ENCODE measurements around the gene NKIRAS2.

Gene NKIRAS2

GRCh38 chr17:41986634-41987033 lies 33.3 kb upstream of the NKIRAS2 start:
- no peak for ATAC-seq
- TF ChIP-seq ARNTL (CRISPR knock-in tag; IDR thresholded peaks at IDR 0.05; ENCODE audit: borderline replicate concordance, low read depth) (no peak), OSR1 (CRISPR knock-in tag; IDR thresholded peaks at IDR 0.05) (no peak), GLIS3 (CRISPR knock-in tag; IDR thresholded peaks at IDR 0.05) (no peak), CSDC2 (CRISPR knock-in tag; IDR thresholded peaks at IDR 0.05) (no peak), ESRRG (CRISPR knock-in tag; IDR thresholded peaks at IDR 0.05) (no peak), ZNF565 (CRISPR knock-in tag; conservative IDR thresholded peaks at IDR 0.05; ENCODE audit: low read depth) (no peak), ZC3H10 (CRISPR knock-in tag; IDR thresholded peaks at IDR 0.05) (no peak), ISL1 (CRISPR knock-in tag; IDR thresholded peaks at IDR 0.05) (no peak)

GRCh38 chr17:41987642-41988041 lies 32.2 kb upstream of the NKIRAS2 start:
- no peak for ATAC-seq
- TF ChIP-seq PPARA (CRISPR knock-in tag; IDR thresholded peaks at IDR 0.05; ENCODE audit: borderline replicate concordance) (no peak), ZC3H10 (CRISPR knock-in tag; IDR thresholded peaks at IDR 0.05) (no peak), CREB5 (CRISPR knock-in tag; IDR thresholded peaks at IDR 0.05; ENCODE audit: low read depth) (no peak), ARNTL (CRISPR knock-in tag; IDR thresholded peaks at IDR 0.05; ENCODE audit: borderline replicate concordance, low read depth) (no peak)
- TF ChIP-seq, protein P1, sequence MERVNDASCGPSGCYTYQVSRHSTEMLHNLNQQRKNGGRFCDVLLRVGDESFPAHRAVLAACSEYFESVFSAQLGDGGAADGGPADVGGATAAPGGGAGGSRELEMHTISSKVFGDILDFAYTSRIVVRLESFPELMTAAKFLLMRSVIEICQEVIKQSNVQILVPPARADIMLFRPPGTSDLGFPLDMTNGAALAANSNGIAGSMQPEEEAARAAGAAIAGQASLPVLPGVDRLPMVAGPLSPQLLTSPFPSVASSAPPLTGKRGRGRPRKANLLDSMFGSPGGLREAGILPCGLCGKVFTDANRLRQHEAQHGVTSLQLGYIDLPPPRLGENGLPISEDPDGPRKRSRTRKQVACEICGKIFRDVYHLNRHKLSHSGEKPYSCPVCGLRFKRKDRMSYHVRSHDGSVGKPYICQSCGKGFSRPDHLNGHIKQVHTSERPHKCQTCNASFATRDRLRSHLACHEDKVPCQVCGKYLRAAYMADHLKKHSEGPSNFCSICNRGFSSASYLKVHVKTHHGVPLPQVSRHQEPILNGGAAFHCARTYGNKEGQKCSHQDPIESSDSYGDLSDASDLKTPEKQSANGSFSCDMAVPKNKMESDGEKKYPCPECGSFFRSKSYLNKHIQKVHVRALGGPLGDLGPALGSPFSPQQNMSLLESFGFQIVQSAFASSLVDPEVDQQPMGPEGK (CRISPR knock-in tag; IDR thresholded peaks at IDR 0.05; ENCODE audit: borderline replicate concordance), result no peak

DNA sequence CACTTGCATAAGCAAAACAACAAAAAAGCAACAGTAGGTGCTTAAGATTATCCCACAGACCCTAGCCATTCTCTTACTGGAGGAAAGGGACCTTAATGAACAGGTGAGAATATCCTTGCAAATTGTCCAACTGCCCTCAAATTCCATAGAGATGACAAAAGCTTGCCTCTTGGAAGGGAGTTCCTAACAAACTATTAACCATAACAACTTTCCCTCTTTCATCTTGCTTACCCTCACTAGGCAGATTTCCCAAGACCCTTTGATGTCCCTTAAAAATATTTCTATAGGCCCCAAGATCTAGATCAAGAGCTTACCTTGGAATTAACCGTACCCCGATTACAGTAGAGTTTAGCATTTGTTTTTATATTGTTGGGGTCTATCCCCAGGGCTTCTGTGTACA lies 31.5 kb upstream of the NKIRAS2 start:
- TF ChIP-seq, protein P2, sequence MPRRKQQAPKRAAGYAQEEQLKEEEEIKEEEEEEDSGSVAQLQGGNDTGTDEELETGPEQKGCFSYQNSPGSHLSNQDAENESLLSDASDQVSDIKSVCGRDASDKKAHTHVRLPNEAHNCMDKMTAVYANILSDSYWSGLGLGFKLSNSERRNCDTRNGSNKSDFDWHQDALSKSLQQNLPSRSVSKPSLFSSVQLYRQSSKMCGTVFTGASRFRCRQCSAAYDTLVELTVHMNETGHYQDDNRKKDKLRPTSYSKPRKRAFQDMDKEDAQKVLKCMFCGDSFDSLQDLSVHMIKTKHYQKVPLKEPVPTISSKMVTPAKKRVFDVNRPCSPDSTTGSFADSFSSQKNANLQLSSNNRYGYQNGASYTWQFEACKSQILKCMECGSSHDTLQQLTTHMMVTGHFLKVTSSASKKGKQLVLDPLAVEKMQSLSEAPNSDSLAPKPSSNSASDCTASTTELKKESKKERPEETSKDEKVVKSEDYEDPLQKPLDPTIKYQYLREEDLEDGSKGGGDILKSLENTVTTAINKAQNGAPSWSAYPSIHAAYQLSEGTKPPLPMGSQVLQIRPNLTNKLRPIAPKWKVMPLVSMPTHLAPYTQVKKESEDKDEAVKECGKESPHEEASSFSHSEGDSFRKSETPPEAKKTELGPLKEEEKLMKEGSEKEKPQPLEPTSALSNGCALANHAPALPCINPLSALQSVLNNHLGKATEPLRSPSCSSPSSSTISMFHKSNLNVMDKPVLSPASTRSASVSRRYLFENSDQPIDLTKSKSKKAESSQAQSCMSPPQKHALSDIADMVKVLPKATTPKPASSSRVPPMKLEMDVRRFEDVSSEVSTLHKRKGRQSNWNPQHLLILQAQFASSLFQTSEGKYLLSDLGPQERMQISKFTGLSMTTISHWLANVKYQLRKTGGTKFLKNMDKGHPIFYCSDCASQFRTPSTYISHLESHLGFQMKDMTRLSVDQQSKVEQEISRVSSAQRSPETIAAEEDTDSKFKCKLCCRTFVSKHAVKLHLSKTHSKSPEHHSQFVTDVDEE (CRISPR knock-in tag; IDR thresholded peaks at IDR 0.05), result no peak
- no peak for TF ChIP-seq ZC3H10 (CRISPR knock-in tag; IDR thresholded peaks at IDR 0.05)
- TF ChIP-seq ISL1 (CRISPR knock-in tag; IDR thresholded peaks at IDR 0.05), result no peak
- no peak for TF ChIP-seq TCF4 (CRISPR knock-in tag; IDR thresholded peaks at IDR 0.05; ENCODE audit: borderline replicate concordance)
- TF ChIP-seq ZFP30 (CRISPR knock-in tag; IDR thresholded peaks at IDR 0.05), result no peak
- TF ChIP-seq PPARA (CRISPR knock-in tag; IDR thresholded peaks at IDR 0.05; ENCODE audit: borderline replicate concordance), result no peak
- TF ChIP-seq GLIS3 (CRISPR knock-in tag; IDR thresholded peaks at IDR 0.05), result no peak
- no peak for TF ChIP-seq ZNF8 (CRISPR knock-in tag; IDR thresholded peaks at IDR 0.05)
- no peak for TF ChIP-seq ZFP3 (CRISPR knock-in tag; IDR thresholded peaks at IDR 0.05)
- no peak for TF ChIP-seq ESRRG (CRISPR knock-in tag; IDR thresholded peaks at IDR 0.05)
- no peak for TF ChIP-seq ARNTL (CRISPR knock-in tag; IDR thresholded peaks at IDR 0.05; ENCODE audit: borderline replicate concordance, low read depth)
- TF ChIP-seq RARB (CRISPR knock-in tag; IDR thresholded peaks at IDR 0.05), result no peak
- ATAC-seq, result no peak

- no peak for ATAC-seq
- TF ChIP-seq GLIS3 (CRISPR knock-in tag; IDR thresholded peaks at IDR 0.05), result no peak
- TF ChIP-seq, protein P2 (CRISPR knock-in tag; IDR thresholded peaks at IDR 0.05), result no peak
- no peak for TF ChIP-seq CSRNP3 (CRISPR knock-in tag; IDR thresholded peaks at IDR 0.05)
- TF ChIP-seq ZNF8 (CRISPR knock-in tag; IDR thresholded peaks at IDR 0.05), result no peak
- TF ChIP-seq ZFP3 (CRISPR knock-in tag; IDR thresholded peaks at IDR 0.05), result no peak
- no peak for TF ChIP-seq PPARA (CRISPR knock-in tag; IDR thresholded peaks at IDR 0.05; ENCODE audit: borderline replicate concordance)
- no peak for TF ChIP-seq ZNF70 (CRISPR knock-in tag; IDR thresholded peaks at IDR 0.05)
- TF ChIP-seq OSR1 (CRISPR knock-in tag; IDR thresholded peaks at IDR 0.05), result no peak
- TF ChIP-seq TOX (CRISPR knock-in tag; IDR thresholded peaks at IDR 0.05; ENCODE audit: borderline replicate concordance), result no peak
- TF ChIP-seq SNAI2 (CRISPR knock-in tag; IDR thresholded peaks at IDR 0.05), result no peak
- TF ChIP-seq CREB5 (CRISPR knock-in tag; IDR thresholded peaks at IDR 0.05; ENCODE audit: low read depth), result no peak
- no peak for TF ChIP-seq ISL1 (CRISPR knock-in tag; IDR thresholded peaks at IDR 0.05)
- TF ChIP-seq CSDC2 (CRISPR knock-in tag; IDR thresholded peaks at IDR 0.05), result no peak
- TF ChIP-seq ZC3H10 (CRISPR knock-in tag; IDR thresholded peaks at IDR 0.05), result no peak
- TF ChIP-seq RARB (CRISPR knock-in tag; IDR thresholded peaks at IDR 0.05), result no peak
- no peak for TF ChIP-seq ESRRG (CRISPR knock-in tag; IDR thresholded peaks at IDR 0.05)
These were observed 30.0 kb upstream of the NKIRAS2 start for GRCh38 chr17:41989702-41990419.
